ENCODE data around the gene SRC. TPM values are rescaled to one million over a fixed set of nuclear protein-coding genes. Genes with fewer than 3 reads are reported as not detected.

SRC gene
- total RNA-seq, 1 donor from 2014 or later: 3.5 TPM

DNA sequence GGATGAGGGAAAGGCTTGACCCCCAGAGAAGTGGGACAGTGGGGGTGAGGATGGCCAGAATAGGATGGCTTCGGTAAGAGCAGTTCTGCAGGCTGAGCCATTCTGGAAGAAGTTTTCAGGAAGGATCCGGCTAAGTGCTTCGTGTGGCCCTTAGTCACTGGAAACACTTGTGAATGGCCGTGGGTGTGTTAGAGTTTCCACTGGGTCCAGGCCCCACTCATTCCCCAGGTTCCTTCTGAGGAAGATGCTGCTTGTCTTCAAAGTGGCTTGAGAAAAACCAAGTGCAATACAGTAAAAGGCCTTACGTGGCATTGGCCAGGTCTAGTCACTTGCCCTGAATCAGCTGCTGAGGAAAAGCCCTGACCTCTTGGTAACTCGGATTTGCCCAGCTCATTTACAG is 28.6 kb upstream of the SRC start:
- H3K4me3 Mint-ChIP-seq (ENCODE audit: low read depth): no peak overlapping the region
- H3K27ac Mint-ChIP-seq: peak overlapping the region; percentile 76
- H3K27me3 Mint-ChIP-seq (ENCODE audit: low read depth): no peaks in the 10 kb centered on the region
- intact Hi-C loops (cut with micrococcal nuclease): no loop called here
- peaks cover 25% of the 10 kb centered on the region for H3K4me1 Mint-ChIP-seq (ENCODE audit: low read depth)
- H3K36me3 Mint-ChIP-seq (ENCODE audit: low read depth): peaks cover 26% of the 10 kb centered on the region
- DNase-seq (ENCODE audit: low spot score): no peak
- no peaks in the 10 kb centered on the region for H3K9me3 Mint-ChIP-seq

- Mint-ChIP-seq H3K36me3 (ENCODE audit: low read depth) (peaks cover 27% of the 10 kb centered on the region), H3K4me1 (ENCODE audit: low read depth) (peaks cover 25% of the 10 kb centered on the region), H3K9me3 (peaks cover 6% of the 10 kb centered on the region), H3K4me3 (ENCODE audit: low read depth) (no peak overlapping the region), H3K27me3 (ENCODE audit: low read depth) (no peaks in the 10 kb centered on the region), H3K27ac (no peak overlapping the region)
- intact Hi-C loops (cut with micrococcal nuclease): no loop called here
- DNase-seq (ENCODE audit: low spot score): no peak
Observed at GRCh38 chr20:37317994-37318640, 27.8 kb upstream of the SRC start.

- Mint-ChIP-seq H3K27ac (no peak overlapping the region), H3K27me3 (ENCODE audit: low read depth) (no peaks in the 10 kb centered on the region), H3K36me3 (ENCODE audit: low read depth) (peaks cover 27% of the 10 kb centered on the region), H3K4me3 (ENCODE audit: low read depth) (no peak overlapping the region), H3K9me3 (peaks cover 6% of the 10 kb centered on the region), H3K4me1 (ENCODE audit: low read depth) (peaks cover 25% of the 10 kb centered on the region)
- DNase-seq (ENCODE audit: low spot score): no peak
- intact Hi-C loops (cut with micrococcal nuclease): no loop called here
Observed at GRCh38 chr20:37319151-37319671, 26.7 kb upstream of the SRC start.

DNA sequence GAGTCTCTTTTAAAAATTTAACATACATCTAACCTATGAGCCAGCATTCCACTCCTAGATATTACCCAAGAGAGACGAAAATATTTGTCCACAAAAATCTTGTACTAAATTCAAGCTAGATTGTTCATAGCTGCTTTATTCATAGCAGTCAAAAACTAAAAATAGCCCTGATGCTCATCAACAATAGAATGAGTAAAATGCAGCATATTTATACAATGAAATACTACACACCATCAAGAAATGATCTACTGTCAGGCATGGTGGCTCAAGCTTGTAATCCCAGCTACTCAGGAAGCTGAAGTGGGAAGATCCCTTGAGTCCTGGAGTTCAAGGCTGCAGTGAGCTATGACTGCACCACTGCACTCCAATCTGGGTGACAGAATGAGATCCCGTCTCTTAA is 22.0 kb upstream of the SRC start:
- Mint-ChIP-seq H3K9me3 (peaks cover 6% of the 10 kb centered on the region), H3K27ac (no peak overlapping the region), H3K27me3 (ENCODE audit: low read depth) (no peaks in the 10 kb centered on the region), H3K4me1 (ENCODE audit: low read depth) (no peaks in the 10 kb centered on the region), H3K4me3 (ENCODE audit: low read depth) (no peak overlapping the region), H3K36me3 (ENCODE audit: low read depth) (peaks cover 5% of the 10 kb centered on the region)
- DNase-seq (ENCODE audit: low spot score): no peak
- intact Hi-C loops (cut with micrococcal nuclease): no loop called here

DNA sequence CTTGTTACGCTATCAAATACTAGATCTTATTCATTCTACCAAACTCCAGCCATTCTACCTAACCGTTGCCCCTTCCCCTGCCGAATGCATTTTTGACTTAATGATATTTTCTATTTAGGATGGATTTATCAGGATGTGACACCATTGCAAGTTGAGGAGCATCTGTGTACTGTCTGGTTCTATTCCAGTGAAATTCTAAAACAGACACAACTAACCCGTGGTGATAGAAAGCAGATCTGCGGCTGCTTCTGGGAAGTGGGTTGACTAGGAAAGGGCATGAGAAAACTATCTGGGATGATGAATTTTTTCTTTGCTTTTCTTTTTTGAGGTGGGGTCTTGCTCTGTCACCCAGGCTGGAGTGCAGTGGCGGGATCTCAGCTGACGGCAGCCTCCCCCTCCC is 20.7 kb upstream of the SRC start:
- H3K4me3 Mint-ChIP-seq (ENCODE audit: low read depth): no peak overlapping the region
- H3K36me3 Mint-ChIP-seq (ENCODE audit: low read depth): peaks cover 5% of the 10 kb centered on the region
- peaks cover 6% of the 10 kb centered on the region for H3K9me3 Mint-ChIP-seq
- H3K27me3 Mint-ChIP-seq (ENCODE audit: low read depth): no peaks in the 10 kb centered on the region
- no peak for DNase-seq (ENCODE audit: low spot score)
- no peaks in the 10 kb centered on the region for H3K4me1 Mint-ChIP-seq (ENCODE audit: low read depth)
- intact Hi-C loops (cut with micrococcal nuclease): no loop called here
- no peak overlapping the region for H3K27ac Mint-ChIP-seq

DNA sequence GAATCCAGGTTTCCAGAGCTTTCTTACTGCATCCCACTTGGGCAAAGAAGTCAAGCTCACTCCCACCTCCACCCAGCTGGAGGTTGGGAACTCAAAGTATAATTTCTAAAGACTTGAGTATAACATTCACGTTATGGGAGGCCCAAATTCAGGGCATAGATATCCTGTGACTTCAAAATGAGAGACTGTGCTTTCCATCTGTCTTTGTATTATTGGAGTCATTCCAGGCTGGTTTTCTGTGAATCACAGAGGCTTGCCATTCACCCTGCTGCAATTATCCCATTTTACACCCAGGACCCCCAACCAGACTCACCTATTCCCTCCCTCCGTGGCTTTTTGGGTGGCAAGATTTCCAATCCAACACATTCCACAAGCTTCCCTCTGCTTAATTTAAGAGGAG is 19.3 kb upstream of the SRC start:
- intact Hi-C loops (cut with micrococcal nuclease): no loop called here
- Mint-ChIP-seq H3K36me3 (ENCODE audit: low read depth) (peaks cover 5% of the 10 kb centered on the region), H3K4me3 (ENCODE audit: low read depth) (no peak overlapping the region), H3K27ac (no peak overlapping the region), H3K4me1 (ENCODE audit: low read depth) (no peaks in the 10 kb centered on the region), H3K9me3 (peaks cover 6% of the 10 kb centered on the region), H3K27me3 (ENCODE audit: low read depth) (no peaks in the 10 kb centered on the region)
- DNase-seq (ENCODE audit: low spot score): no peak

- no peak overlapping the region for H3K27ac Mint-ChIP-seq
- H3K4me1 Mint-ChIP-seq (ENCODE audit: low read depth): no peaks in the 10 kb centered on the region
- DNase-seq (ENCODE audit: low spot score): no peak
- intact Hi-C loops (cut with micrococcal nuclease): no loop called here
- H3K4me3 Mint-ChIP-seq (ENCODE audit: low read depth): no peak overlapping the region
- no peaks in the 10 kb centered on the region for H3K27me3 Mint-ChIP-seq (ENCODE audit: low read depth)
- H3K9me3 Mint-ChIP-seq: peaks cover 4% of the 10 kb centered on the region
- peaks cover 4% of the 10 kb centered on the region for H3K36me3 Mint-ChIP-seq (ENCODE audit: low read depth)
Observed at GRCh38 chr20:37327748-37328147, 18.2 kb upstream of the SRC start.

DNA sequence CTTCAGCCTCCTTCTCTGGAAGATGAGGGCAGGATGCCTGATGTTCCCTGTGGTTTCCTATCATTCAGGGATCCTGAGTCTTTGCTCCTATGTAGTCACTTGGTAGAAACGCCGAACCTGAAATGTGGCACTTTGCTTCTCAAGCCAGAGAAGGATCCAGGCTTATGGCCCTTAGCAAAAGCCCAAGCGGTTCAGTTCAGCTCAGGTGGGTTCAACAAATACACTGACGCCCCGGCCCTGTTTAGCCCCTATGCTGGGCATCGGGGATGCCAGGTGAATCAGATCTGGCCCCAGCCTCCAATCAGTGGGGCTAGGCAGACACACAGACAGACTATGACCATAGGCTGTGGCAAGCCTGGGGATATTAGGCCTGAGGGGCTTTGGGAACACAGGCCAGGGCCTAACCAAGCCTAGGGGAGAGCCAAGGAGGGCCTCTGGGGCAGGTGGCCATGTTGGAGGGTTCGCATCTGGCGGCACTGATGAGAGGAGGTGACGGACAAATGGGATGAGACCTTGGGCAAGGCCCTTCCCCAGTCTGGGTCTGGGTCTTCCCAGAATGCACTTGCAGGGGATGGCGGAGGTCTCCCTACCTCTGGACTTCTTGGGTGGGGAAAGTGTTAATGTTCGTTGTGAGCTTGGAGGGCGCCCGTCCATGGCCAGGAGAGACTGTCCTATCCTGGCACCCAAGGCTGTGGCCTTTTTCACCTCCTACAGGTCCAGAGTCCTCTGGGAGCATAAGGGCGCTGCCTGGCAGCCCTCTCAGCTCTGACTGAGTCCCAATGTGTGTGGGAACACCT is 17.6 kb upstream of the SRC start:
- no peak overlapping the region for H3K4me3 Mint-ChIP-seq (ENCODE audit: low read depth)
- intact Hi-C loops (cut with micrococcal nuclease): no loop called here
- DNase-seq (ENCODE audit: low spot score): no peak
- H3K9me3 Mint-ChIP-seq: no peaks in the 10 kb centered on the region
- H3K36me3 Mint-ChIP-seq (ENCODE audit: low read depth): no peaks in the 10 kb centered on the region
- H3K27me3 Mint-ChIP-seq (ENCODE audit: low read depth): no peaks in the 10 kb centered on the region
- H3K27ac Mint-ChIP-seq: no peak overlapping the region
- H3K4me1 Mint-ChIP-seq (ENCODE audit: low read depth): no peaks in the 10 kb centered on the region

GRCh38 chr20:37329481-37330165 is 16.3 kb upstream of the SRC start:
- Mint-ChIP-seq H3K27ac (no peak overlapping the region), H3K4me3 (ENCODE audit: low read depth) (no peak overlapping the region), H3K36me3 (ENCODE audit: low read depth) (no peaks in the 10 kb centered on the region), H3K9me3 (no peaks in the 10 kb centered on the region), H3K27me3 (ENCODE audit: low read depth) (no peaks in the 10 kb centered on the region), H3K4me1 (ENCODE audit: low read depth) (no peaks in the 10 kb centered on the region)
- no peak for DNase-seq (ENCODE audit: low spot score)
- intact Hi-C loops (cut with micrococcal nuclease): no loop called here

GRCh38 chr20:37330316-37330715 is 15.6 kb upstream of the SRC start:
- Mint-ChIP-seq H3K4me1 (ENCODE audit: low read depth) (no peaks in the 10 kb centered on the region), H3K27ac (no peak overlapping the region), H3K36me3 (ENCODE audit: low read depth) (no peaks in the 10 kb centered on the region), H3K9me3 (no peaks in the 10 kb centered on the region), H3K4me3 (ENCODE audit: low read depth) (no peak overlapping the region), H3K27me3 (ENCODE audit: low read depth) (no peaks in the 10 kb centered on the region)
- no peak for DNase-seq (ENCODE audit: low spot score)
- intact Hi-C loops (cut with micrococcal nuclease): no loop called here

GRCh38 chr20:37331060-37331857 is 14.7 kb upstream of the SRC start:
- no peak overlapping the region for H3K4me3 Mint-ChIP-seq (ENCODE audit: low read depth)
- intact Hi-C loops (cut with micrococcal nuclease): no loop called here
- no peak overlapping the region for H3K27ac Mint-ChIP-seq
- H3K4me1 Mint-ChIP-seq (ENCODE audit: low read depth): peaks cover 8% of the 10 kb centered on the region
- no peaks in the 10 kb centered on the region for H3K27me3 Mint-ChIP-seq (ENCODE audit: low read depth)
- no peaks in the 10 kb centered on the region for H3K36me3 Mint-ChIP-seq (ENCODE audit: low read depth)
- no peak for DNase-seq (ENCODE audit: low spot score)
- no peaks in the 10 kb centered on the region for H3K9me3 Mint-ChIP-seq

DNA sequence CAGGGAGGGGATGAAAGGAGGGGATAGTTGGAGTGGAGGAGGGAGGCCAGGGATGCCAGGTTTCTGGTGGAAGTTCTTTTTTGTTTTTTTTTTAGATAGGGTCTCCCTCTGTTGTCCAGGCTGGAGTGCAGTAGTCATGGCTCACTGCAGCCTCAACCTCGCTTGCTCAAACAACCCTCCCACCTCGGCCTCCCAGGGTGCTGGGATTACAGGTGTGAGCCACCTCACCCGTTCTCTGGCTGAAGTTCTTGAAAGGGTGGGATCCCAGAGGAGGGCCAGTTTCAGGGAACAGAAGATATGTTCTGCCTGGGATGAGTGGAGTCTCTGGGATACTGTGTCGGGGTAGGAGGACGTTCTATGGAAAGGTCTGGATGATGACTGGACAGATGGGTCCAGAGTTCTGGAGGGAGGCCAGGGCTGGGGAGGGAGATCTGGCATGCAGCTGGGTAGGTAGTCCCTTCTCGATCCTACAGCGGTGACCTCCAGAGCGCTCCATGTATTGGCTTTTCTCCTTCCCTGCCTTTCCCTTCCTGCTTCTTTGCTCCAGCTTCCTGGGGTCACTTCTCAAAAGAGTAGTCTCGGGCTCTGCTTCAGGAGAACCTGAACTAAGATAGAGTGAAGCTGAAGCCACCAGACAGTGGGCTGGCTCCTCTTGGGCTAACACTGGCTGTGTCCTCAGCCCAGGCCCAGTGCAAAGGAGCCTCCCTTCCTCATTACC is 12.7 kb upstream of the SRC start:
- peaks cover 17% of the 10 kb centered on the region for H3K4me1 Mint-ChIP-seq (ENCODE audit: low read depth)
- H3K27ac Mint-ChIP-seq: no peak overlapping the region

More for the DNA sequence above, 12.7 kb upstream of the SRC start:
- Mint-ChIP-seq H3K36me3 (ENCODE audit: low read depth) (no peaks in the 10 kb centered on the region), H3K27me3 (ENCODE audit: low read depth) (no peaks in the 10 kb centered on the region), H3K9me3 (no peaks in the 10 kb centered on the region), H3K4me3 (ENCODE audit: low read depth) (no peak overlapping the region)
- intact Hi-C loops (cut with micrococcal nuclease): no loop called here
- no peak for DNase-seq (ENCODE audit: low spot score)
